Thymus (tissue), 11 donors: ENCODE measurements around the gene GOLGB1. TPM values are rescaled to one million over a fixed set of nuclear protein-coding genes. Genes with fewer than 3 reads are reported as not detected.
A peak's percentile ranks its signal among the peaks of the same experiment; 100 is the strongest.

ENCODE experiments used
- DNase-seq, 9 donors: peaks; one replicate each; pipeline ENCODE4 v3.0.0-alpha.2; 2013; ENCODE audit warnings: low spot score in 9 of 9, low read depth in 6 of 9, missing footprints in 1 of 9
- H3K27ac ChIP-seq, 2 donors: one replicate each; pipeline ENCODE4 v1.5.1; 2013; ENCODE audit warnings: control low read depth in 1 of 2, low read depth in 1 of 2, low read length in 1 of 2, mild to moderate bottlenecking in 1 of 2, moderate library complexity in 1 of 2
- H3K27me3 ChIP-seq, 2 donors: one replicate each; pipeline ENCODE4 v1.5.1; 2013; ENCODE audit warnings: low read length in 1 of 2; ENCODE audit not compliant: control insufficient read depth in 2 of 2, insufficient read depth in 1 of 2
- H3K36me3 ChIP-seq, 2 donors: one replicate each; pipeline ENCODE4 v1.5.1; 2013; ENCODE audit warnings: low read length in 1 of 2, mild to moderate bottlenecking in 1 of 2, moderate library complexity in 1 of 2; ENCODE audit not compliant: control insufficient read depth in 2 of 2, insufficient read depth in 2 of 2
- H3K4me1 ChIP-seq, 2 donors: one replicate each; pipeline ENCODE4 v1.5.1; 2013; ENCODE audit warnings: low read length in 2 of 2; ENCODE audit not compliant: control insufficient read depth in 2 of 2, insufficient read depth in 2 of 2
- H3K4me3 ChIP-seq, 2 donors: one replicate each; pipeline ENCODE4 v1.5.1; 2013; ENCODE audit warnings: low read length in 2 of 2, control low read depth in 1 of 2, mild to moderate bottlenecking in 1 of 2
- H3K9me3 ChIP-seq, 2 donors: one replicate each; pipeline ENCODE4 v1.5.1; 2013; ENCODE audit warnings: low read length in 1 of 2, mild to moderate bottlenecking in 1 of 2; ENCODE audit not compliant: control insufficient read depth in 2 of 2, insufficient read depth in 1 of 2
- WGBS: extraction: QIAGEN DNeasy Blood & Tissue Kit; methylation state at CpG from one replicate; pipeline ENCODE4 v1.1.7; 2013; 5-methylcytosine and 5-hydroxymethylcytosine counted together
- polyA plus RNA-seq: library from polyadenylated mRNA; stranded (reverse); fragments of 200-250 nt; gene quantifications from one replicate; pipeline ENCODE4 v1.2.3, GENCODE V29; 2013
- total RNA-seq: library from RNA; stranded (reverse); fragments of 120-200 nt; gene quantifications from one replicate; pipeline ENCODE4 v1.2.4, GENCODE V29; 2013
- donor health status: healthy.

Gene GOLGB1
- total and polyA plus RNA-seq, 2 donors = 18.0 to 23.0 TPM

DNA sequence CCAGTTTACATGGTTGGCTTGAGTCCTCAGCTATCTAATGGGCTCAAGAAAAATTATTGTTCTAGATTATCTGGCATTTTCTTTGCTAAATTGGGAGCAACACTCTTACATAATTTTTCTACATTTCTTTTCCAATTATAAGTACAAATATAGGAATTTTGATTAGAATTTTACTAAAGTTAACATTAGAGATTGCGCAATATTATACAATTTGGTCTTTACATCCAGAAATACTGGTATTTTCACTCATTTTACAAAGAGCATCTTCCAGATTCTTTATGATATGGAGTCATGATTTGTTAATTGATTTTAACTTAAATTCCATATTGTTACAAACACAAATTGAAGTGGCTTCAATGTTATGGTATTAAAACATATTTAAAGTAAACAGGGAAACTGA lies 19.7 kb upstream of the GOLGB1 start:
- H3K9me3 ChIP-seq = no peaks in the 10 kb centered on the region
- no peak overlapping the region for H3K4me3 ChIP-seq
- no peaks in the 10 kb centered on the region for H3K4me1 ChIP-seq
- 96% methylated on average over 1 of the region's 1 CpG for WGBS
- H3K36me3 ChIP-seq = peaks cover 22 to 39% of the 10 kb centered on the region in 2 donors
- H3K27ac ChIP-seq = no peak overlapping the region
- no peak for DNase-seq
- H3K27me3 ChIP-seq = no peaks in the 10 kb centered on the region

DNA sequence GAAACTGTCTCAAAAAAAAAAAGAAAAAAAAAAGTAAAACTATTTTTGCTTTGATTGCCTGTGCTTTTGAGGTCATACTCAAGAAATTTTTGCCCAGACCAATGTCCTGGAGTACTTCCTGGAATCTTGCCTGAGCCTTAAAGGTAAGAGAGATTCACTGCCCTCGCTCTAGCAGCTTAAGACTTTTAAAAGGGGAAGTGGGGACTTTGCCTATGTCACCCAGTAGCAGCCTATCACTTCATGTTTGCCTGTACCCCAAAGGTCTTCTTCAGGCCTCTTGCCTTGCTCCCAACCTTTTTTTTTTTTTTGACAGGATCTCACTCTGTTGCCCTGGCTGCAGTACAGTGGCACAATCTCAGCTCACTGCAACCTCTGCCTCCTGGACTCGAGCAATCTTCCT lies 18.9 kb upstream of the GOLGB1 start:
- Histone ChIP-seq H3K36me3 (peaks cover 22 to 37% of the 10 kb centered on the region in 2 donors), H3K4me1 (no peaks in the 10 kb centered on the region), H3K4me3 (no peak overlapping the region), H3K27ac (no peak overlapping the region), H3K27me3 (no peaks in the 10 kb centered on the region), H3K9me3 (no peaks in the 10 kb centered on the region)
- 99% methylated on average over 2 of the region's 2 CpGs for WGBS
- DNase-seq = no peak

DNA sequence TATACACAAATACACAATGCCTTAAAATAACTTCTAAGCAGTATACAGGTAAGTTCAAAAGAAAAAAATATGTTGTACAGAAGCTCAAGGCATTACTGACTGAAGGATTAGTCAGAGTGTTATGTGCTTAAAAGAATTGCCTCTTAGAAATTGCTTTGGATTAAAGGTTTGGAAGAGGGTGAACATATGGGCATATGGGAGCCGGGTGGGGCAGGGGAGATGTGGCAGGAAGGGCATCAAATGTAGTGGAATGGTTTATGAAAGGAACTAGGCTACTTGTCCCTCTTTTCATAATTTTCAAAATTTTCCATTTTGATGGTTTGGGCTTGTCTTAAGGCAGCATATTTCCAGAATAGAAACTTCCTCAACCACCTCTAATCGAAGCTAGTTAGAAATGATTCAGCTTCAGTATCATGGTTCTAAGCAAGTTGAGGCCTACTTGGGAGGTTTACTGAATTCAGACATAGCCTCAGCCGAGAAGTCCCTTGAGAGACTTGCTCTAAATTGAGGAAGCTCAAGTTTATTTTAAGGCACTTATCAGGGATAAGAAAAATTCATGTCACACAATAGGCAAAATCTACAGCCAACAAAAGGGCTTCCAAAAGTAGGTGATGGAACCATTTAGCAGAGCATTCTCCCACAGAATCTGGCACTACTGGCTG lies 10.1 kb upstream of the GOLGB1 start:
- WGBS = 96% methylated on average over 3 of the region's 3 CpGs
- no peak overlapping the region for H3K27ac ChIP-seq
- DNase-seq = no peak
- H3K9me3 ChIP-seq = no peaks in the 10 kb centered on the region
- H3K4me3 ChIP-seq = no peak overlapping the region
- no peaks in the 10 kb centered on the region for H3K4me1 ChIP-seq
- no peaks in the 10 kb centered on the region for H3K36me3 ChIP-seq
- no peaks in the 10 kb centered on the region for H3K27me3 ChIP-seq

DNA sequence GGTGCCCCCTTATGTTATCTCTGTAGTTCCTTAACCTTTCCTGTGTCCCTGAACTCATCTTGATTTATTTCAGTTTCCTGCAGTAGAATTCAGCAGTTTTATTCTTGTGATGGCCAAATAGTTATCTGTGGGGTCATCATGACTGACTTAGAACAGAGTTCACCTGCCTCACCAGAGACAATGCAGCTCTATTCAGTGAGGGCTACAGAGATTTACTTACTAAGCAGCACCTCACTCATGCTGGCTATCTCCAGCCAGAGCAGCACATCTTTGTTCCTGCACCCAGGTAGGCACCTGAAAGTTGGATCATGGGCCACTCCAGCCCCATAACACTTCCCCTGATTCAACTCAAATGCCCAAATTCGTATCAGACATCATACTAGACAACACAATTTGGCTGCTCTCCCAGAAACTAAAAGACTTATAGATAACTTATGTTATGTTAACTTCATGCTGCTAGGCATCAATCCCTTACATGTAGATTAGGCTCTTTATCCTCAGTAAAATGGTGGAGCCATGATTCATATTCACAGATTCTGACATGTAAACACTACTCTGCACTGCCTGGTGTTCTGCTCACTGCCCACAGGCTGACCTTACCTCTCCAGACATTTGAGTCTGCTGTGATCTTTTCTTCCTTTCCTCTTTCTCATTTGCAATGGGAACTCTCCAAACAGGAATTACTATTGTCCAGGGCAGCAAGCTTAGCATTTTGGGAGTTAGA lies 9.3 kb upstream of the GOLGB1 start:
- H3K4me3 ChIP-seq = no peak overlapping the region
- H3K27me3 ChIP-seq = no peaks in the 10 kb centered on the region
- H3K27ac ChIP-seq = no peak overlapping the region
- H3K36me3 ChIP-seq = no peaks in the 10 kb centered on the region
- no peaks in the 10 kb centered on the region for H3K4me1 ChIP-seq
- no peaks in the 10 kb centered on the region for H3K9me3 ChIP-seq
- WGBS = 74% methylated on average over 1 of the region's 1 CpG
- DNase-seq = no peak

DNA sequence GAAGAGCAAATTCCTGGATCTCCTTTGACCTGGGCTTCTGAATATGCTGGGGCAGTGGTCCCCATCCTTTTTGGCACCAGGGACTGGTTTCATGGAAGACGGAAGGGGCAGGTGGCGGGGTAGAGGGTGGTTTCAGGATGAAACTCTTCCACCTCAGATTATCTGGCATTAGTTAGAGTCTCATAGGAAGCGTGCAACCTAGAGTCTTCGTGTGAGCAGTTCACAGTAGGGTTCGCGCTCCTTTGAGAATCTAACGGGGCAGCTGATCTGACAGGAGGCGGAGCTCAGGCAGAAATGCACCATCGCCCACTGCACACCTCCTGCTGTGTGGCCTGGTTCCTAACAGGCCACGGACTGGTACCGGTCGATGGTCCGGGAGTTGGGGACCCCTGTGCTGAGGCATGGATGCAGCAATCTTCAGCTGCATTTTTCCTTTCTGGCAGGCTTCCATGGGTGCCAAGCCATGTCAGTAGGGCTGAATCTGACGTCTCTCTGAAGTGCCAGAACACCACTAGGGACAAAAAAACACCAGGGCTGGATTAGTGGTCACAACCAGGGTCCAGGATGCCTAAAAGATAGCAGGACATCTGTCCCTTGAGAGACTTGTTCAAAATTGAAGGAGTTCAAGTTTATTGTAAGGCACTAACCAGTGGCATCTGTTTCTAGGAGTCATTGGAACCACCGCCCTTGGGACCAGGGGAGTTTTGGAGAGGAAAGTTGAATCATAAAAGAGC lies 8.4 kb upstream of the GOLGB1 start:
- DNase-seq = no peak
- Histone ChIP-seq H3K27me3 (no peaks in the 10 kb centered on the region), H3K4me3 (no peak overlapping the region), H3K36me3 (no peaks in the 10 kb centered on the region), H3K9me3 (no peaks in the 10 kb centered on the region), H3K4me1 (no peaks in the 10 kb centered on the region), H3K27ac (no peak overlapping the region)
- 97% methylated on average over 15 of the region's 15 CpGs for WGBS

DNA sequence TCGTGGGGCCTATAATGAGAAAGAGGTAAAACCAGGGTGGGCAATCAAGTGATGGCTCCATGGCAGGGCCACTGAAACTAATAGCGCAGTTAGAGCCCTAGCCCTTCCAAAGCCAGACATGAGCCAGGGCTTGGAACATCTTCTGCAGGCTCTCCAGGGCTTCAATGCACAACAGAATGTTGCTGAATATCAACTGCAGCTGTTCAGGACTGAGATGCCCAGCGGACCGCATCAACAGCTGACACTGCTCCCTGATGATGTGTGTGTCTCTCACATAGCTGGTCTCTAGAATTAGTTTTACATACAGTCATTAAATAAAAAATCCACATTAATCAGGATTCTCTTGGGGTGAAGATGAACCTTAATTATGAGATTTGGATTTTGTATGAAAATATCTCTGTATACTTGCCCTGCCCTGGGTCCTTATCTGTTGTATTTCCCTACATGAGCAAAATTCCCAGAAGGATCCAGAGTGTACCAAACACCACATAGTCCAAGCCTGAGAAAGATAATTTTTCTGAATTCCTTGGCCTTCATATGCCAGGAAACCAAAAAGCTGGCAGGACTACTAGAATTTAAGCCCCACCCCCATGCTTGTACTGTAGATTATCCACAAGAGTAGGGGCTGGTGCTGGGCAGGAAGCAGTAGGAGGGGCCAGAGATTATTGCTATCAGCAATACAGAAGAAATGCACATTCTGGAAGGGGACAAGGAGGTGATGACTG lies 7.7 kb upstream of the GOLGB1 start:
- Histone ChIP-seq H3K9me3 (no peaks in the 10 kb centered on the region), H3K36me3 (no peaks in the 10 kb centered on the region), H3K4me1 (no peaks in the 10 kb centered on the region), H3K4me3 (no peak overlapping the region), H3K27ac (no peak overlapping the region), H3K27me3 (peaks cover 0 to 1% of the 10 kb centered on the region in 2 donors)
- DNase-seq = no peak
- 95% methylated on average over 4 of the region's 4 CpGs for WGBS

DNA sequence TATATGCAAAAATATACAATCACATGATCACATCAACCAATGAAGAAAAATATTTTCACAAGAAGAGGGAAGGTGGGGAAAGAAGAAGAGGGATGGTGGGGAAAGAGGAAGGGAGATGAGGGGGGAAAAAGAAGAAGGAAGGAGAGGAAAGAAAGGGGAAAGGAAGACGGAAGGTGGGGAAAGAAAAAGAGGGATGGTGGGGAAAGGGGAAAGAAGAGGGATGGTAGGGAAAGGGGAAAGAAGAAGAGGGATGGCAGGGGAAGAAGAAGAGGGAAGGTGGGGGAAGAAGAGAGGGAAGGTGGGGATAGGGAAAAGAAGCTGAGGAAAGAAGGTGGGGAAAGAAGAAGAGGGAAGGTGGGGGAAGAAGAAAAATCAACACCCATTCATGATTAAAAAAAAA lies 3.2 kb upstream of the GOLGB1 start:
- 87% methylated on average over 1 of the region's 1 CpG for WGBS
- no peak overlapping the region for H3K4me3 ChIP-seq
- H3K27ac ChIP-seq = no peak overlapping the region
- no peaks in the 10 kb centered on the region for H3K36me3 ChIP-seq
- peaks cover 2 to 5% of the 10 kb centered on the region in 2 donors for H3K4me1 ChIP-seq
- no peaks in the 10 kb centered on the region for H3K9me3 ChIP-seq
- H3K27me3 ChIP-seq = peaks cover 2 to 11% of the 10 kb centered on the region in 2 donors
- DNase-seq = no peak

DNA sequence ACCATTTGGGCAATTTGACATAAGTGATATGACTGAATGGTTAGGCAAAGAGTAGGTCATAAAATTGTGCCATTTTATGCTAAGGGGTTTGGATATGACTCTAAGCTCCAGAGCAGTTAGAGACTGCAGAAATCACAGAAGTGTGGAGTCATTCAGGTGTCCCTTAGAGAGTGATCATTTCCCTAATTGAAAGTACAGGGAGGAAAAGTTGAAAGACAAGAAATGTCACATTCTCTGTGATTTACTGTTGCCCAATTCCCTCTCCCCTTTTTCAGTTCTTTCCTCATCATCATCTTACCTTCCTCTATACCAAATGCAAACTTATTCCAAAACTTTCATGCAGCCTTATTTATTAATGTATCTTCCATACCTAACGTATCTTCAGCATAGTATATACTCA lies 2.7 kb upstream of the GOLGB1 start:
- H3K4me1 ChIP-seq = peaks cover 2 to 5% of the 10 kb centered on the region in 2 donors
- peaks cover 2 to 11% of the 10 kb centered on the region in 2 donors for H3K27me3 ChIP-seq
- WGBS = 95% methylated on average over 1 of the region's 1 CpG
- no peaks in the 10 kb centered on the region for H3K9me3 ChIP-seq
- no peak overlapping the region for H3K4me3 ChIP-seq
- DNase-seq = no peak
- H3K36me3 ChIP-seq = no peaks in the 10 kb centered on the region
- H3K27ac ChIP-seq = no peak overlapping the region

DNA sequence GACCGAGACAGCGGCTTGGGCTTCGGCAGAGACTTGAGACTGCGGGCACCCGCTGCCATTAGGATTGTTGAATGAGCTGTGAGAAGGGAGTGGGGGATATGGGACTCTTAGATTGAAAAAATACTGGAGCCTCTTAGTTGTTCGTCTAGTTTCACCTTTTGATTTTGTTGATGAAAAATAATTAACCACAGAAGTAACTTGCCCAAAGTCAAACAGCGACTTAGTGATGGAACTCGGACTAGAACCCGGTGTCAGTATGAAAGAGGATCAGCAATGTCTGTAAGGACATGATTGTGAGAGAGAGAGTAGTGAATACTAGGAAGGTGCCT lies 510 bp upstream of the GOLGB1 start:
- Histone ChIP-seq H3K9me3 (no peaks in the 10 kb centered on the region), H3K27ac (peak overlapping the region; percentile 22 to 72), H3K4me3 (peak overlapping the region; percentile 72 to 79), H3K27me3 (peaks cover 2 to 11% of the 10 kb centered on the region in 2 donors), H3K36me3 (no peaks in the 10 kb centered on the region), H3K4me1 (peaks cover 2 to 5% of the 10 kb centered on the region in 2 donors)
- WGBS = 2% methylated on average over 9 of the region's 9 CpGs
- DNase-seq = no peak
